ENCODE results near the gene LRRC3C.
"Not testable (repeated sequence)": the region's sequence is repeated elsewhere in the genome, so short reads cannot be mapped to it uniquely, and the experiment has no call there.

The LRRC3C gene, protein sequence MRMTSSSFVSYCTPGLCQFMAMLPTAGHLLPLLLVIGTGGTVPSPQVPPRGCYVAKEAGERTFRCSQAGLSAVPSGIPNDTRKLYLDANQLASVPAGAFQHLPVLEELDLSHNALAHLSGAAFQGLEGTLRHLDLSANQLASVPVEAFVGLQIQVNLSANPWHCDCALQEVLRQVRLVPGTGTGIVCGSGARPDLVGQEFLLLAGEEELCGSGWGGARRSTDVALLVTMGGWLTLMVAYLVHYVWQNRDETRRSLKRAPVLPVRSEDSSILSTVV

DNA sequence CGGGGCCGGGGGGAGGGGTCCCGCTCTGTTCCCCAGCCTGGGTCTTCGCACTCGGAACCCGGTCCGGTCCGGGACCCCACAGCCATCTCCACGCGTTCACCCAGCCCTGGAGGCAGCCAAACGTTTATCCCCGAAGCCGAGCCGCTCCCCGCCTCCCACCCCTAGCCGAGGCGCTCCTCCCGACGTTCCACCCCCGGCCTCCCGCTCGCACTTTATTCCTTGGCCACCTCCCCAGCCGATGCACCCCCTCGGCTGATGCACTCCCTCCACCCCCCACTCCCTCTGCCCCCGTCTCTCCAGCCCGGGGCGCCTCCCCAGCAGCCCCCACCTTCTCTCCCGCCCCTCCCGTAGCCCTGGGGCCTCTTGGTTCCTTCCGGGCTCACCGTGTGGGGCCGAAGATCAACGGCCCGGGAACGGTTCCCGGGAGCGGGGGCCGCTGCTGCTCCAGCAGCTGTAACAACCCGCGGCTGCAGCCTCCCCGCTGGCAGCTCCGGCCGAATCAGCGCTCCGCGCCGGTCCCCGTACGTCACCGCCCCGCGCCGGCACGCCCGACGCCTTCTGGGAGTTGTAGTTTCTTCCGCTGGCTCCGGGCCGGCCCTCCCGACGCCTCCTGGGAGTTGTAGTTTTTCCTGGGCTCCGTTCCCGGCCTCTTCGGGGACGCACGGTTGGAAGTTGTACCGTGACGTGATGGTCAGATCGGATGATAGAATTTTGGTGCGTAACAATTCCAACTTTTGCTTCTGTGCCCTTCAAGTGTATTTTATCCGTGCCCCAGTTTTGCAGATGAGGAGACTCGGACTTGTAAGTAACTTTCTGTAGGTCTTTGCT, at the start of gene LRRC3C, which contains the start of gene ORMDL3:
TSS of gene LRRC3C (plus strand) at position 632 of the 828 bp plus-strand sequence. CDS start 13,792 bp downstream, outside the sequence.
TSS of gene ORMDL3 (minus strand) at position 501 of the 828 bp plus-strand sequence. CDS start 3,398 bp downstream, outside the sequence.
- peak; percentile 91 for DNase-seq

DNA sequence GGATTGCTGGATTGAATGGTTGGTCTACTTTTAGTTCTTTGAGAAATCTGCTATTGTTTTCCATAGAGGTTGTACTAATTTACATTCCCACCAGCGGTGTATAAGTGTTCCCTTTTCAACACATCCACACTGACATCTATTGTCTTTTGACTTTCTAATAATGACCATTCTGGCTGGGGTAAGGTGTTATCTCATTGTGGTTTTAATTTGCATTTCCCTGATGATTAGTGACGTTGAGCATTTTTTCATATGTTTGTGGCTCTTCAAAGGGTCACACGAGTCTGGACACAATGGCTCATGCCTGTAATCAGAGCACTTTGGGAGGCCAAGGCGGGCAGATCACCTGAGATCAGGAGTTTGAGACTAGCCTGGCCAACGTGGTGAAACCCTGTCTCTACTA, 41.4 kb upstream of the LRRC3C start:
- DNase-seq, result not testable (repeated sequence)

DNA sequence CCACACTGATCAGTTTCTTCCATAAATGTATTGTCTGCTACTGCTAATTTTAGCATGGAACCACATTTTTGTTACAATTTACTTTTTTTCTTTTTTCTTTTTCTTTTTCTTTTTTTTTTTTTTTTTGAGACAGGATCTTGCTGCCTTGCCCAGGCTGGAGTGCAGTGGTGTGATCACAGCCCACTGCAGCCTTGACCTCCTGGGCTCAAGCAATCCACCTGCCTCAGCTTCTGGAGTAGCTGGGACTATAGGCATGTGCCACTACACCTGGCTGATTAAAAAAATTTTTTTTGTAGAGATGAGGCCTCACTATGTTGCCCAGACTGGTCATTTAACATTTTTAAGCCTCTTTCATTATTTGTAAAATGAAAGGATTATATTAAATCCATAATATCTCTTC, 40.5 kb upstream of the LRRC3C start:
- DNase-seq, result no peak

DNA sequence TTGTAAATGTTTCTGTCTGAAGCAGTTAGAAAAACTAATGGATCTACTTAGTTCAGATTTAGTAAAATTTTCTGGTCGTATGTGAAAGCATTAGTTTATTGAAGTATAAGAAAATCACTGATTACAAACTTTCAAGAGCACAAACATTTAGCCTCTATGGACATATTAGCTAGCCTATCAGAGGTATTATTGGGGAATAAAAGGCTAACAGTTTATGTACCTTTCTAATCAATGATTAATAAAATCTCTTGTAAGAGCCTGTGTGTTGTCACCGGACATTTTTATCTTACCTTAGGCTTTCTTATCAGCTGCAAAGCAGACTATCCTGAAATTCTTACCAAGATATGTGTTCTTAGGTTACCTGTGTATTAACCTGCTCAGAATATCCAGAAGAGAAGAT, 38.3 kb upstream of the LRRC3C start:
- DNase-seq, result no peak

DNA sequence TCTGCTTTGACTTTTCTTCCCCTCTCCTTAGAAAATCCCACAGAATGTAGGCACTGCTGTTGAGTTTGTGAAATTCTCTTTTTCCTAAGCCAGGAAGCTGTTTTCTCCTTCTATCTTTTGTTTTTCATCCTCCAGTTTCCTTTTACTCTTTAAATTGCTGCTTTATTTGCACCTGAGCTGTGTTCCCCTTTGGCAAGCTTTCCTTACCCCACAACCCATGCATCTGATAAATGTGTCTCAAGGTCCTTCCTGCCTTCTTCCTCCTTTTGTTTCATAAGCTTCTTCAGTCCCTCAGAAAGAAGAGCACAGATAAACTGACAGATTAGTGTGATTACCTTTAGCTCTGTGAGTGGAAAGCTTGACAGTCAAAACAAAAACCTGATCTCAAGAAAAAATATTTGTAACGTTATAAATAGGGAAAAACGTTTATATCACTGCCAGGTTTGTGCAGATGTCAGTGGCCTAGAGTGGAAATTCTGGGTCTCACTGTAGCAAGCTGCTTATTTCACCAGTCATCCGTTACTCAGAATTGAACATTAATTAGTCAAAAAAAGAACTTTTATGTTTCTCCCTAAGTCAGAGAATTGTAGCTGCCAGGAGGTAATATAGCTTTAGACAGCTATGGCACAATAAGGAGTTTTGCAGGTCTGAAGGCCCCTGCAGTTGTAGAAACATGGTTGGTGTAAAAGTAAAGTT, 32.7 kb upstream of the LRRC3C start:
- no peak for DNase-seq

DNA sequence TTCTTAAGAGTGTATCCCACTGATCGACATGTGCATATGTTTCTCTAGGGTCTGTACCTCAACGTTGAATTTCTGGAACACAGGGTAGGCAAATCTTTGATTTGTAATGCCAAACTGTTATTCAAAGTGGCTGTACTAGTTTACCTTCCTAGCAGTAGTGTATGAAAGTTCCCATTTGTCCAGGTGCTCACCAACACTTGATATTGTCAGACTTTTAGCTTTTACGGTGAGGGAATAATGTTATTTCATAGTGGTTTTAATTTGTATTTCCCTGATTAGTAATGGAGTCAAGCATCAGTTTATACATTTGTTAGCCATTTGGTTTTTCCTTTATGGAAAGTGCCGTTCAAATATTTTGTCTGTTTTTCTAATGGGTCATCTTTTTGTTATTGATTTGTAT, 29.4 kb upstream of the LRRC3C start:
- DNase-seq, result no peak

DNA sequence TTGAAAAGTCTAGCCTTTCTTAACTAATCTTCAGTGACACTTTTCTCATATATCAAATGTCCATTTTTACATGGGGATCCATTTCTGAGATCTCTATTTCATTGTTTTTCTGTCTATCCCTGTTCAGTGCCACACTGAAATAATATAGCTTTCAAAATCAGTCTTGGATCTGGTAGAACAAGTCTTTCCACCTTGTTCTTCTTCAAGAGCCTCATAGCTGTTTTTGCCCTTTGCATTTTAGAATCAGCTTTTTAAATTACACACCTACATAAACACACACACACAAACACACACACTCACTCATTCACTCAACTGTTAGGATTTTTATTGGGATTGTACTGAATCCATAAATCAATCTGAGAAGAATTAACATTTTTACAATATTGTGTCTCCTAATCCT, 28.3 kb upstream of the LRRC3C start:
- DNase-seq, result no peak

DNA sequence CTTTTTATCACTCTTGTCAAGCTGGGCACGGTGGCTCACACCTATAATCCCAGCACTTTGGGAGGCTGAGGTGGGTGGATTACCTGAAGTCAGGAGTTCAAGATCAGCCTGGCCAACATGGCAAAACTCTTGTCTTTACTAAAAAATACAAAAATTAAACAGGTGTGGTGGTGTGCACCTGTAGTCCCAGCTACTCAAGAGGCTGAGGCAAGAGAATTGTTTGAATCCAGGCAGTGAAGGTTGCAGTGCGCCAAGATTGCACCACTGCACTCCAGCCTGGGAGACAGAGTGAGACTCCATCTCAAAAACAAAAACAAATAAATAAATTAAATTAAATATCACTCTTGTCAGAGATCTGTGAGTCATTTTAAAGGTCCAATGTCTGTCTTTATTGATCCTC, 25.5 kb upstream of the LRRC3C start:
- not testable (repeated sequence) for DNase-seq

DNA sequence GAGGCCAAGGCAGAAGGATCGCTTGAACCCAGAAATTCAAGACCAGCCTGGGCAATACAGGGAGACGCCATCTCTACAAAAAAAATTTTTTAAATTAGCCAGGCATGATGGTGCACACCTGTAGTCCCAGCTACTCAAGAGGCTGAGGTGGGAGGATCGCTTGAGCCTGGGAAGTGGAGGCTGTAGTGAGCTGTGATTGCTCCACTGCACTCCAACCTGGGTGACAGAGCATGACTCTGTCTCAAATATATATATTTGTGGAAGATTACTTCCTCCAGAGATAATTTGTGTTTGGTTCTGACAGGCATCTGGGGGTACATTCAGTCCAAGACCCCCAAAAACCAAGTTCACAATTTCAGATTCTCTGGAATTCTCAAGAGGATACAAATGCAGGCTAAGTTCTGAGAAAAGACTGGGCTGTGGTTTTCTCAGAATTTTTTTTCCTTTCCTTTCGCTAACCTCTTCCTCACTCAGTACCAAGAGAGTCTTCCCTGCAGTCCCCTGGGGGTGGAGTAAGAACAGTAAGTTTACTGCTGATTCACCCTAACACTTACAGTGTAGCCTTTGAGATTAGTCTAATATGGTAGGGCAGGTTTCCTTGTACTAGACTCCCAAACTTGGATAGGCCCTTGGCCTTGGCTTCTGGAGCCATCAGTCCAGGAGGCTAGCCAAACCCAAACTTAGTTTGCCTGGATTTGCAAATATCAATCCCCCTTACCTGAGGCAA, 24.2 kb upstream of the LRRC3C start:
- DNase-seq, result no peak

DNA sequence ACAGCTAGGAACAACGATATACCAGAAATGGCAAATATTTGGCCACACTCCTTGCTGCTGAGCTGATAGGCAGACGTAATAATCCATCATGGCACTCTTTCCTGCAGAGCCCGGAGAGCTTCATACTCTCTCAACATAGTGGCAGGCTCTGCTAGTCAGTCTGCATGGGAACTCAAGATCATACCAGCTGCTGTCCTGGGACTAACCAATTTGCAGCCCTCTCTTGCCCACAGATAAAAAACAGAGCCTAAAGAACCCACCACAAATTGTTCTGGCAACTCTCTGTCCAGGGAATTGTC, 22.6 kb upstream of the LRRC3C start:
- no peak for DNase-seq

DNA sequence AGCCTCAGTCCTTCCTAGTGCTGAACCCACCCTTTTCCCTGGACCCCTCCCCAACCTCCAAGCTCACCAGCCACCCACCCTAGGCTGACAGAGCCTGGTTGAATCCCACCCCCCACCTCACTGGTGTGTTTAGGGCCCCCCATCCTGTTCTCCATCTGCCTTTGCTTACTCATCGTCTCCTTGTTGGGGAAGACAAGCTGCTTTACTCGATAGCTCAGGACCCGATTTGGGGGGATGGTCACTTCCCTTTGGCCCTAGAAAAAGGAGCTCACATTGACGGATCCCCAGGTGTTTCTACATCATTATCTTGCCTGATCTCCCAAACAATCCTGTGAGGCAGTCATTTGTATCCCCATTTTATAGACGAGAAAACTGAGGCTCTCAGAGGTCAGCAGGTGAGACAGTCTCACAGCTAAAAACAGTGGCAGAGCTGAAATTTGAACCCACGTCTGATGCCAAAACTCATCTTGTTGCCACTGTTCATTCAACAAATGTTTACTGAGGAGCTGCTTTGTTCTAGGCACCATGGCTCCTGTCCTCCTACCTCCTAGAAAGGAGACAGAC, 18.7 kb upstream of the LRRC3C start:
- DNase-seq, result no peak

DNA sequence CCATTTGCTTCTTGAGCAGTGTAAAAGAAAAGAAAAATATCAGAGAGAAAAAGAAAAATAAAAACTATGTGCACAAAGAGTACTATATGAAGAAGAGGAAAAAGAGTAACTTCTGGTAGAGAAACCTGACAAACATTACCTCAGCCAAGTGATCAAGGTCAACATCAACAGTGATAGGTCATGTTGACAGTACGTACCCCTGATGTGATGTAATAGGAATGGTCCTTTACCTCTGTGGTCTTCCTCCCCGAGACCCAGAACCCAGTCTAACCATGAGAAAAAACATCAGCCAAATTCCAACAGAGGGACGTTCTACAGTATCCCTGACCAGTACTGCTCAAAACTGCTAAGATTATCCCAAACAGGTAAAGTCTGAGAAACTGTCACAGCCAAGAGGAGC, 13.5 kb upstream of the LRRC3C start:
- DNase-seq, result no peak

DNA sequence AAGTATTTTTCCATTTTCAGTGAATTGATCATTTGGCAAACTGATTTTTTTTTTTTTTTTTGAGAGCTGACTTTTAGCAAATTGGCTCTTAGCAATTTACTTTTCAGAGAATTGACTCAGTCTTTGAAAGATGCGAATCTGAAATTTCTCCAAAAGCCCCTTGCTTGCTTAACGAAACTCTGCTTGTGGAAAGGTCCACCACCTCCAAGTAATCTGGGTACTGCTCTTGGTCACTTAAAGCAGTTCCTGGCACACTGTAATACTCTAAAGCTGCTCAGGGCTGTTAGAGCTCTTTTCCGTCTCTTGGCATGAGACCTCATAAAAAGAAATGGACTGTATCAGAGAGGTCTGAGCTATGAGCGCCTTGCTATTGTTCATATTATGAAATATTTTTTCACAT, 12.0 kb upstream of the LRRC3C start:
- no peak for DNase-seq

DNA sequence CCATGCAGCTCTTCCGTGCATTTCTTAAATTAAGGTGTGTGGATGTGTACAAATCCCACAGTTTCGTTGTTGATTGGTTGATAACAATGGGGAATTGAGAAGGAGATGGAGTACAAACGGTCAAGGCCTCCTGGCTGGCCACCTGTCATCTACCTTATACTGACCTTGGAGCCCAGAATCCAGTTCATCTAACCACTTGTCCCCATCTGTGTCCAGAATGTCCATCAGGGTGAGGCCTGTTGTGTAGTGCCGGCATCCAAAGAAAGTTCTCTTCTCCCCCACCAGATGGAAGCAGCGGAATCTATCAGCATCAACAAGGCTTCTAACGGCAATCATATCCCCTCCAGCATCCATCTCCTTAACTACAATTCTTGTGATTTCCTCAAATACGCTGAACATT, 10.6 kb upstream of the LRRC3C start:
- DNase-seq, result no peak

DNA sequence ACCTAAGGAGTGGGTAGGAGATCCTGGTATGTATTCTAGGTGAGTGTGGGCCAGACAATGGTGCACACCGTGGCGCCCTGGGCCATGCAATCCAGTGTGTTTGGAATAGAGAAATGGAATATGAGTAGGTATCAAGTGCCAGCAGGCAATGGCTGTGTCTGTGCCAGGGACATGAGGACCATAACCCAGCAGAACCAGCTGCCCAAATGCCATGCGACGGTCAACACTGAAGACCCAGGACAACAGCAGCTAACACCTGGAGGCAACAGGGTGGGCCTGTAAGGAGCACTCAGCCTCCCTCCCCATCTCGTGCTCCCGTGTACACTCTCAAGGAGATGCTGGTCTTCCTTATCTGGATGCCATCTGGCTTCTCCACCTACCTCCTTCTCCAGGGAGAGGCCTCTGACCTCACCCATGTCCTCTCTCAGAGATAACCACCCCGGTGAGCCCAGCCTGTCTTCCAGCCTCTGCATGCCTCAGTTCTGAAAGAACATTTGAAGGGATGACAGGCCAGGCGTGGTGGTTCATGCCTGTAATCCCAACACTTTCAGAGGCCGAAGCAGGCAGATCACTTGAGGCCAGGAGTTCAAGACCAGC, 8.3 kb upstream of the LRRC3C start:
- no peak for DNase-seq

DNA sequence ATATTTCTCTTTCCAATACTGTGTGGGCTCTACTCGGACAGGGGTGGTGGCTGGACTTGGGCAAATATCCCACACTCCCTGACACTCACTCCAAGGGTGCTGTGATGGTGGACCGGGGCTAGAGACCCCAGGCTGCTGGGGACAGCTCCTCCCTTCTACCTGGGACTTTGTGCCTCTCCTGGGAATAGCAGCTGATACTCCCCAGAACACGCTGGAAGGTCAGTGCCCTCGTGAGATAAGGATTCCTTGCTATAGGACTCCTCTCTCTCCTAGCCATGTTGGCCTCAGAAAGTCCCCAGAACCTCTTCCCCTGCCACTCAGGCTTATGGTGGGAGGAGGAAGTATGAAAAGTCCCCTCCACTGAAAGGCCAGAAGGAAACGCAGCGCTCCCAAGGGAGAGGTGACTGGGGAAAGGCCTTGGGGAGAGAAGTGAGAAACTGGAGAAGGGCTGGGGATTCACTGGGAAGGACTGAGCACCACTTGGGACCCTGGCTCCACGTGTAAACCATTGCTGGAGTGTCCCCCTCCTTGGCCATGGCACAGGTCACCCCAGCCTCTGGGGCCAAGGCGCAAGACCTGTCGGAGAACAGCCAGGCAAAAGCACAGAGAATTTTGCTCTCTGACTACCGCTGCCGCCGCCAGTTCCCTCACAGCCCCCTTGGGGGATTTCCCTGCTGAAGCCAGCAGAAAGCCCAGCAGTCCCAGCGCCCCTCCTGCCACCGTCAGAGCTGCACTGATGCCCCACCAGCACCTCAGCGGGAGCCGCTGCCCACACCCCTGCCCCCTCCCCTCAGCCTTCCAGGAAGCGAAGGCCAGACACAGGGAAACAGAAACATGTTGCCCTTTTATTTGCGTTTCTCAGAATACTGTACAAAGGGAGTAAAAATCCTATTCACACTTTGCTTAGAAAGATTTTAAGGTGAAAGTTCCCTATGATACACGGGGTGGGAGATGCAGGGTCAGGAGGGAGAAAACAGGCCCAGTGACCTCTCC, 7.0 kb upstream of the LRRC3C start:
- DNase-seq, result no peak

DNA sequence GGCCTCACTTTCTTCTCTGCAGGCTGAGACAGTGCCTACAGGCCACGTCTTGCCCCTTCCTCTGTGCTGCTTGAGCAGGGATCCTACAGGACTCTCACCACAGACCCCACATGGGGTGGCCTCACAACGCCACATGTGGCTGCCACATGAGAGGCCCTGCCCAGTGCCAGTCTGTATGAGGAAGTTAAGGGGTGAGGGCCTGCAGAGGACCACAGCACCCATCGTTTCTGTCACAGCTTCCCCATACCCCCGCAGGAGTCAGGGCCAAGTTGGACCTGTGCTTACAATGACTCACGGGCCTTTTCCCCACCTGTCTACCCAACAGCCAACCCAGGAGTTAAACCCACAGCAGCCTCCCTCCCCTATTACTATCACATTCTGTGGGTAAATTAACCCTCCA, 6.2 kb upstream of the LRRC3C start:
- DNase-seq, result no peak

DNA sequence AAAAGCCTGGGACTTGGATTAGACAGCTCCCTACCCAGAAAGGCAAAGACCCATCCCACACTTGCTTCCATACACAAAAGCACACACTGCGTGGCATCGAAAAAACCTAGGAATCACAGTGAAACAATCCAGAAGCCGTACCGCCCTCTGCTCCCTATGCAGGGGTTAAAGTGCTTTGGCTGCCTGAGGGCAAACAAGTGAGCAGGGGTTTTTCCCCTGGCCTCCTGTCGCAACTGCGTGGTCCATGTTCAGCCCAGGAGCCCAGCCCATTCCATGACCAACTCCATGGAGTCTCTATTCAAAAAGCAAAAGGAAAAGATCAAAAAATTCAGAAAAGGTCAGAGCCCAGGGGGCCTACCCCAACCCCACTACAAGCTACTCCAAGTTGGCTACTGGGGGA, 5.5 kb upstream of the LRRC3C start:
- DNase-seq, result no peak

DNA sequence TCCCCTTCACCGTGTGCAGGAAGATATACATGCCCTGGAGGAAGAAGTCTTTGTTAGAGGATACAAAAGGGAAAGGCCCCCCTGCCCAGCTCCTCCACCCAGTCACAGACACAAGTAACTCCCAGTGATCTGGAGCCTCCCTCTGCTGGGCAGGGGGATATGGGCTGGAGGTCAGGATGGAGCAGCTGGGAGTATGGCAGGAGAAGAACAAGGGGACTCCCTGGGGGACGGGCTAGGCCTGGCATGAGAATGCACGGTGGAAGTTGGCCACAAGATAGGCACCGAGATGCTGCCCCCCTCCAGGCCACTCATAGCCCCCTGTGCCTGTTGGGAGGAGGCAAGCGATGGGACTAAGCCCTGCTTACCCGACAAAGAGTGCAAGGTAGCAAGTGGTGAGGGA, 4.3 kb upstream of the LRRC3C start:
- DNase-seq, result no peak

DNA sequence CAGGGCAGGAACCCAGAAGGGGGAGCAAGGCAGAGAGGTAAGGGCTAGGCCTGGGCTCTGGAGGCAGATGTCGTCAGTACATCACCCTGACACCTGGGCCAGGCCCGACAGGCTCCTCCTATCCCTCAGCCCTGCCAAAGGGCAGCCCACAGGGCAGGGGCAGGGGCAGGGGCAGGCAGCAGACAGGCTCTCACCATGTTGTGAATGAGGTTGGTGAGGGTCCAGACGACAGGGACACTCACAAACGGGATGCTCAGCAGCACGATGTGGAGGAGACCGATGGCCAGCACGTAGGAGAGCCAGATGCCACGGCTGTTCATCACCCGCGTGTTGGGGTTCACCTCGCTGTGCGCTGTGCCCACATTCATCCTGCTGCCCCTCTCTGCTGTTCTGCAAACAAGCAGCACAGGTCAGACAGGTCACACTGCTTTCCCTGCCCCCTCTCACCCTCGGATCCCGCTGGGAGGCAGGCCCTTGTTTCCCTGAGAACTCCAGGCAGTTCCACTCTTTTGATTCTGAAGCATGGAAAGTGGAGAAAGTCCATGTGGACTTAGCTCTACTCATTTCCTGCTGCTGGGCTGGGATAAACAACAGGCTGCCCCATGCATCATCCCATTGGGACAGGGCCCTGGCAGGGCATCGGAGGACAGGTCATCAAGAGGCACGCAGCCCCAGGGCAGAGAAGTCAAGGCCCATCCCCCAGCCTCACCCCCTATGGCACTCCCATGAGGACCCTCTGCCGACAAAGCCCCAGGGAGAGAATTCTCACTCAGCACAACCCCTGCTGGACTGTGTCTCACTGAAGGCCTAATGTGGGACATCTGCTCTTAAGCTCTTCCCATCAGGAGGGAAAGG, 3.5 kb upstream of the LRRC3C start:
- peak; percentile 16 for DNase-seq
